Measurements from ENCODE around the gene EPHB6.

GRCh38 chr7:142899661-142900060, 44.8 kb downstream of the EPHB6 start:
- no peak for TF ChIP-seq MAX (IDR thresholded peaks at IDR 0.05)
- no peak for TF ChIP-seq EP300 (IDR thresholded peaks at IDR 0.05; ENCODE audit: borderline replicate concordance)
- TF ChIP-seq TAF1 (IDR thresholded peaks at IDR 0.05; ENCODE audit: low read depth), result no peak
- TF ChIP-seq YY1 (IDR thresholded peaks at IDR 0.05; ENCODE audit: low read depth), result no peak
- no peak for TF ChIP-seq REST (IDR thresholded peaks at IDR 0.05; ENCODE audit: low read depth)
- no peak for TF ChIP-seq CEBPB (IDR thresholded peaks at IDR 0.05)
- TF ChIP-seq ZBTB7A (IDR thresholded peaks at IDR 0.05; ENCODE audit: low read depth), result no peak
- no peak for TF ChIP-seq USF1 (IDR thresholded peaks at IDR 0.05)
- TF ChIP-seq CREB1 (IDR thresholded peaks at IDR 0.05; ENCODE audit: low read depth), result no peak
- TF ChIP-seq TEAD4 (IDR thresholded peaks at IDR 0.05), result no peak
- TF ChIP-seq RAD21 (IDR thresholded peaks at IDR 0.05; ENCODE audit: low read depth), result no peak
- no peak for TF ChIP-seq TCF12 (IDR thresholded peaks at IDR 0.05; ENCODE audit: low read depth)
